Panc1 (cell line): ENCODE data around the gene PIGZ. TPM values are rescaled to one million over a fixed set of nuclear protein-coding genes. Genes with fewer than 3 reads are reported as not detected.
A peak's percentile ranks its signal among the peaks of the same experiment; 100 is the strongest.

Experiments
- ATAC-seq: fragments of 200-7000 bp; cut with Tn5 transposase; 2 replicates; pipeline ENCODE4 v1.9.1; 2020; ENCODE audit warnings: mild to moderate bottlenecking, moderate library complexity
- BruUV-seq: library from RNA; stranded (reverse); fragments of 400-500 nt; replicated peaks from 2 replicates; lab custom pipeline; 2021; lab: Mats Ljungman, UMichigan
- CTCF ChIA-PET: fragments of 300-600 bp; sonication (Branson Sonifier 250); formaldehyde crosslinking; loops from one replicate; lab custom pipeline; 2022; ENCODE audit warnings: antibody characterized with exemption; lab: Charles Lee
- POLR2A ChIA-PET: fragments of 300-600 bp; sonication (Branson Sonifier 250); formaldehyde crosslinking; loops from one replicate; lab custom pipeline; 2022; ENCODE audit warnings: antibody characterized with exemption; lab: Charles Lee
- DNase-seq: peaks from one replicate; pipeline ENCODE4 v3.0.0-alpha.2; 2010; ENCODE audit warnings: low read depth, low spot score
- H3K27ac ChIP-seq: 2 replicates; pipeline ENCODE4 v1.5.1; 2011; ENCODE audit warnings: mild to moderate bottlenecking, low read length, inconsistent platforms
- H3K27me3 ChIP-seq: fragments of 200-500 bp; sonication (Bioruptor generic); 2 replicates; pipeline ENCODE4 v1.6.0; 2014; ENCODE audit warnings: low read length, inconsistent platforms; ENCODE audit not compliant: control insufficient read depth, insufficient read depth
- H3K36me3 ChIP-seq: fragments of 200-500 bp; sonication (Bioruptor generic); 2 replicates; pipeline ENCODE4 v1.5.1; 2014; ENCODE audit warnings: inconsistent platforms, mild to moderate bottlenecking, low read length, moderate library complexity; ENCODE audit not compliant: control insufficient read depth, insufficient read depth
- H3K4me1 ChIP-seq: 2 replicates; pipeline ENCODE4 v1.5.1; 2011; ENCODE audit warnings: inconsistent platforms, mild to moderate bottlenecking, low read length, moderate library complexity; ENCODE audit not compliant: control insufficient read depth, insufficient read depth
- H3K4me3 ChIP-seq, 2 experiments: 2 replicates each; pipeline ENCODE4 v1.5.1; 2011 to 2012; ENCODE audit warnings: low read depth in 2 of 2, low read length in 2 of 2, mild to moderate bottlenecking in 2 of 2, inconsistent platforms in 1 of 2, moderate library complexity in 1 of 2
- H3K9me3 ChIP-seq: fragments of 200-500 bp; sonication (Bioruptor generic); 2 replicates; pipeline ENCODE4 v1.5.1; 2014; ENCODE audit warnings: low read depth, mild to moderate bottlenecking, inconsistent platforms, low read length, moderate library complexity; ENCODE audit not compliant: control insufficient read depth, insufficient read depth
- POLR2AphosphoS5 ChIP-seq: IDR thresholded peaks from 2 replicates; pipeline ENCODE4 v1.6.1; 2012; ENCODE audit warnings: mild to moderate bottlenecking, low read depth, low read length, moderate library complexity
- SIN3A ChIP-seq: IDR thresholded peaks from 2 replicates; pipeline ENCODE4 v1.6.1; 2012; ENCODE audit warnings: low read depth, mild to moderate bottlenecking, low read length, moderate library complexity, borderline replicate concordance; ENCODE audit not compliant: insufficient read depth
- TCF7L2 ChIP-seq: IDR thresholded peaks from 2 replicates; pipeline ENCODE4 v1.6.1; 2011; ENCODE audit warnings: mild to moderate bottlenecking, low read depth, low read length, inconsistent platforms
- in situ Hi-C: cut with HindIII; loops from 2 replicates; pipeline ENCODE4 v1.10.0; 2016; ENCODE audit warnings: low sequenced_read_pairs, low pct_unique_long_range_greater_than_20kb
- intact Hi-C: fragments of 100-400 bp; cut with micrococcal nuclease; formaldehyde crosslinking; loops from one replicate; pipeline ENCODE4 v1.10.0; 2022; ENCODE audit not compliant: unreplicated experiment
- total RNA-seq: library from RNA; stranded (reverse); gene quantifications from one replicate; pipeline ENCODE4 v1.2.1, GENCODE V29; 2021; ENCODE audit not compliant: unreplicated experiment
- TF ChIP-seq, protein P1 (sequence below), 2 experiments: IDR thresholded peaks; 2 replicates each; pipeline ENCODE4 v1.6.1; 2011 to 2012; ENCODE audit warnings: low read depth in 2 of 2, control low read depth in 1 of 2, low read length in 1 of 2, mild to moderate bottlenecking in 1 of 2, moderate library complexity in 1 of 2; ENCODE audit not compliant: insufficient read depth in 1 of 2
- TF ChIP-seq, protein P2 (sequence below): fragments of 450-650 bp; IDR thresholded peaks from 2 replicates; pipeline ENCODE4 v1.5.1; 2017; ENCODE audit warnings: mild to moderate bottlenecking

The PIGZ gene
- total RNA-seq, 1 experiment from 2014 or later, result 6.3 TPM

GRCh38 chr3:196941729-196942225, 26.9 kb downstream of the PIGZ start:
- peak overlapping the region; percentile 94 to 99 for H3K4me3 ChIP-seq
- H3K4me1 ChIP-seq, result peaks cover 15% of the 10 kb centered on the region
- in situ Hi-C loops (no loop called here), intact Hi-C loops (no loop called here)
- ATAC-seq, result peak; percentile 74
- H3K36me3 ChIP-seq, result peaks cover 29% of the 10 kb centered on the region
- TF ChIP-seq, protein P1, sequence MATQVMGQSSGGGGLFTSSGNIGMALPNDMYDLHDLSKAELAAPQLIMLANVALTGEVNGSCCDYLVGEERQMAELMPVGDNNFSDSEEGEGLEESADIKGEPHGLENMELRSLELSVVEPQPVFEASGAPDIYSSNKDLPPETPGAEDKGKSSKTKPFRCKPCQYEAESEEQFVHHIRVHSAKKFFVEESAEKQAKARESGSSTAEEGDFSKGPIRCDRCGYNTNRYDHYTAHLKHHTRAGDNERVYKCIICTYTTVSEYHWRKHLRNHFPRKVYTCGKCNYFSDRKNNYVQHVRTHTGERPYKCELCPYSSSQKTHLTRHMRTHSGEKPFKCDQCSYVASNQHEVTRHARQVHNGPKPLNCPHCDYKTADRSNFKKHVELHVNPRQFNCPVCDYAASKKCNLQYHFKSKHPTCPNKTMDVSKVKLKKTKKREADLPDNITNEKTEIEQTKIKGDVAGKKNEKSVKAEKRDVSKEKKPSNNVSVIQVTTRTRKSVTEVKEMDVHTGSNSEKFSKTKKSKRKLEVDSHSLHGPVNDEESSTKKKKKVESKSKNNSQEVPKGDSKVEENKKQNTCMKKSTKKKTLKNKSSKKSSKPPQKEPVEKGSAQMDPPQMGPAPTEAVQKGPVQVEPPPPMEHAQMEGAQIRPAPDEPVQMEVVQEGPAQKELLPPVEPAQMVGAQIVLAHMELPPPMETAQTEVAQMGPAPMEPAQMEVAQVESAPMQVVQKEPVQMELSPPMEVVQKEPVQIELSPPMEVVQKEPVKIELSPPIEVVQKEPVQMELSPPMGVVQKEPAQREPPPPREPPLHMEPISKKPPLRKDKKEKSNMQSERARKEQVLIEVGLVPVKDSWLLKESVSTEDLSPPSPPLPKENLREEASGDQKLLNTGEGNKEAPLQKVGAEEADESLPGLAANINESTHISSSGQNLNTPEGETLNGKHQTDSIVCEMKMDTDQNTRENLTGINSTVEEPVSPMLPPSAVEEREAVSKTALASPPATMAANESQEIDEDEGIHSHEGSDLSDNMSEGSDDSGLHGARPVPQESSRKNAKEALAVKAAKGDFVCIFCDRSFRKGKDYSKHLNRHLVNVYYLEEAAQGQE (IDR thresholded peaks at IDR 0.05; ENCODE audit: insufficient read depth in 1 of 2, low read depth in 2 of 2, low read length in 1 of 2), result no peak
- TF ChIP-seq, protein P2, sequence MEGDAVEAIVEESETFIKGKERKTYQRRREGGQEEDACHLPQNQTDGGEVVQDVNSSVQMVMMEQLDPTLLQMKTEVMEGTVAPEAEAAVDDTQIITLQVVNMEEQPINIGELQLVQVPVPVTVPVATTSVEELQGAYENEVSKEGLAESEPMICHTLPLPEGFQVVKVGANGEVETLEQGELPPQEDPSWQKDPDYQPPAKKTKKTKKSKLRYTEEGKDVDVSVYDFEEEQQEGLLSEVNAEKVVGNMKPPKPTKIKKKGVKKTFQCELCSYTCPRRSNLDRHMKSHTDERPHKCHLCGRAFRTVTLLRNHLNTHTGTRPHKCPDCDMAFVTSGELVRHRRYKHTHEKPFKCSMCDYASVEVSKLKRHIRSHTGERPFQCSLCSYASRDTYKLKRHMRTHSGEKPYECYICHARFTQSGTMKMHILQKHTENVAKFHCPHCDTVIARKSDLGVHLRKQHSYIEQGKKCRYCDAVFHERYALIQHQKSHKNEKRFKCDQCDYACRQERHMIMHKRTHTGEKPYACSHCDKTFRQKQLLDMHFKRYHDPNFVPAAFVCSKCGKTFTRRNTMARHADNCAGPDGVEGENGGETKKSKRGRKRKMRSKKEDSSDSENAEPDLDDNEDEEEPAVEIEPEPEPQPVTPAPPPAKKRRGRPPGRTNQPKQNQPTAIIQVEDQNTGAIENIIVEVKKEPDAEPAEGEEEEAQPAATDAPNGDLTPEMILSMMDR, result no peak
- no peak; the same call in 1 of the 2 replicates for TF ChIP-seq TCF7L2
- no peak for TF ChIP-seq POLR2AphosphoS5
- no peak for TF ChIP-seq SIN3A
- BruUV-seq, result TSS peak; percentile 86
- DNase-seq, result no peak
- no peaks in the 10 kb centered on the region for H3K9me3 ChIP-seq
- H3K27me3 ChIP-seq, result no peaks in the 10 kb centered on the region
- ChIA-PET CTCF (interaction anchor here (1.2 kb wide), 1 partner anchor 332 kb away, joined by 5 read pairs; no protein-coding TSS in a partner anchor), POLR2A (interaction anchor here (0.6 kb wide), 1 partner anchor 48 kb away, joined by 6 read pairs; no protein-coding TSS in a partner anchor)
- peak overlapping the region; percentile 92 for H3K27ac ChIP-seq

GRCh38 chr3:196938576-196938975, 30.1 kb downstream of the PIGZ start:
- H3K27ac ChIP-seq, result no peak overlapping the region; the same call in 1 of the 2 replicates
- no TSS peak for BruUV-seq
- POLR2A ChIA-PET, result interaction anchor here (0.6 kb wide), 2 partner anchors 71 to 199 kb away, joined by 8 to 13 read pairs; no protein-coding TSS in a partner anchor
- H3K27me3 ChIP-seq, result no peaks in the 10 kb centered on the region
- ATAC-seq (no peak), DNase-seq (no peak)
- H3K9me3 ChIP-seq, result no peaks in the 10 kb centered on the region
- H3K4me1 ChIP-seq, result peaks cover 12% of the 10 kb centered on the region
- CTCF ChIA-PET, result no interaction called here
- H3K36me3 ChIP-seq, result peaks cover 51% of the 10 kb centered on the region
- in situ Hi-C loops (no loop called here), intact Hi-C loops (no loop called here)
- TF ChIP-seq TCF7L2 (no peak), SIN3A (no peak), POLR2AphosphoS5 (no peak)
- TF ChIP-seq, protein P2, result no peak
- TF ChIP-seq, protein P1 (IDR thresholded peaks at IDR 0.05; ENCODE audit: insufficient read depth in 1 of 2, low read depth in 2 of 2, low read length in 1 of 2), result no peak
- no peak overlapping the region for H3K4me3 ChIP-seq
